Endothelial cell of umbilical vein (primary cell): ENCODE results near the gene CHD9. TPM values are rescaled to one million over a fixed set of nuclear protein-coding genes. Genes with fewer than 3 reads are reported as not detected.

Experiments used
- BruUV-seq: library from RNA; stranded (reverse); fragments of 400-500 nt; replicated peaks from 2 replicates; lab custom pipeline; 2021; lab: Mats Ljungman, UMichigan
- CTCF ChIA-PET: fragments of 300-600, 350-600 bp; sonication (Branson Sonifier 250); formaldehyde crosslinking; loops from one replicate; lab custom pipeline; 2021; ENCODE audit warnings: antibody characterized with exemption, inconsistent platforms; lab: Charles Lee
- POLR2A ChIA-PET: fragments of 300-600, 350-600 bp; sonication (Branson Sonifier 250); formaldehyde crosslinking; loops from one replicate; lab custom pipeline; 2021; ENCODE audit warnings: antibody characterized with exemption, inconsistent platforms; lab: Charles Lee
- DNase-seq: peaks from one replicate; pipeline ENCODE4 v3.0.0-alpha.2; 2011; ENCODE audit warnings: low read depth, low spot score
- FAIRE-seq: peaks from 2 replicates; lab custom pipeline; 2011; peaks lifted over from hg19 to GRCh38; lab: Jason Lieb, UNC
- H2AFZ ChIP-seq: 2 replicates; pipeline ENCODE4 v1.6.0; 2012; ENCODE audit warnings: low read depth, low read length, control low read depth, inconsistent platforms
- H3K27ac ChIP-seq: 2 replicates; pipeline ENCODE4 v1.5.1; 2011; ENCODE audit warnings: low read depth, mild to moderate bottlenecking, control low read depth, low read length, moderate library complexity; ENCODE audit not compliant: insufficient read depth
- H3K27me3 ChIP-seq, 2 experiments: 2 replicates each; pipeline versions ENCODE4 v1.6.0 to v1.6.1; 2011; ENCODE audit warnings: low read length in 2 of 2, mixed read lengths in 1 of 2; ENCODE audit not compliant: control insufficient read depth in 2 of 2, insufficient read depth in 2 of 2
- H3K36me3 ChIP-seq, 2 experiments: 2 replicates in 1 of 2; 3 replicates in 1 of 2; pipeline ENCODE4 v1.5.1; 2011; ENCODE audit warnings: low read length in 2 of 2, mild to moderate bottlenecking in 1 of 2, moderate library complexity in 1 of 2; ENCODE audit not compliant: control insufficient read depth in 2 of 2, insufficient read depth in 2 of 2; ENCODE audit errors: extremely low read depth in 1 of 2
- H3K4me1 ChIP-seq: 3 replicates; pipeline ENCODE4 v1.5.1; 2011; ENCODE audit warnings: mild to moderate bottlenecking, low read length; ENCODE audit not compliant: control insufficient read depth, insufficient read depth; ENCODE audit errors: extremely low read depth
- H3K4me2 ChIP-seq: 2 replicates; pipeline ENCODE4 v1.6.1; 2011; ENCODE audit warnings: low read length, control low read depth, mixed read lengths; ENCODE audit not compliant: insufficient read depth
- H3K4me3 ChIP-seq, 3 experiments: fragments of 200-600 bp in 1 of 3; sonication (generic), shearing (Covaris generic) in 1 of 3; replicated peaks in 1 of 3; 2 replicates each; pipeline ENCODE4 v1.5.1; 2011 to 2016; ENCODE audit warnings: control low read depth in 3 of 3, low read length in 3 of 3, mild to moderate bottlenecking in 2 of 3, inconsistent platforms in 1 of 3, low read depth in 1 of 3, moderate library complexity in 1 of 3; ENCODE audit not compliant: insufficient read depth in 1 of 3
- H3K79me2 ChIP-seq: 2 replicates; pipeline ENCODE4 v1.6.0; 2012; ENCODE audit warnings: low read length, inconsistent platforms; ENCODE audit not compliant: control insufficient read depth, insufficient read depth
- H3K9ac ChIP-seq: replicated peaks from 2 replicates; pipeline ENCODE3; 2011; ENCODE audit warnings: low read length, control low read depth; ENCODE audit not compliant: insufficient read depth; ENCODE audit errors: extremely low read depth
- H3K9me1 ChIP-seq: replicated peaks from 3 replicates; pipeline ENCODE4 v1.6.0; 2011; ENCODE audit warnings: mild to moderate bottlenecking, low read length; ENCODE audit not compliant: control insufficient read depth, insufficient read depth; ENCODE audit errors: extremely low read depth
- H3K9me3 ChIP-seq: replicated peaks from 2 replicates; pipeline ENCODE4 v1.5.1; 2012; ENCODE audit warnings: low read length, inconsistent platforms; ENCODE audit not compliant: control insufficient read depth, insufficient read depth
- H4K20me1 ChIP-seq: replicated peaks from 2 replicates; pipeline ENCODE3; 2011; ENCODE audit warnings: mild to moderate bottlenecking, low read length; ENCODE audit not compliant: control insufficient read depth, insufficient read depth; ENCODE audit errors: extremely low read depth
- CTCF ChIP-seq, 2 donors: IDR thresholded peaks; 1 replicate in 1 of 2; 2 replicates in 1 of 2; pipeline ENCODE4 v1.5.1; 2011; ENCODE audit warnings: low read length in 2 of 2, mild to moderate bottlenecking in 2 of 2, moderate library complexity in 2 of 2, control low read depth in 1 of 2, inconsistent platforms in 1 of 2, low read depth in 1 of 2; ENCODE audit not compliant: insufficient read depth in 1 of 2; ENCODE audit errors: extremely low read depth in 1 of 2
- EZH2 ChIP-seq: IDR thresholded peaks from 2 replicates; pipeline ENCODE4 v1.6.1; 2012; ENCODE audit warnings: borderline replicate concordance, low read depth, mild to moderate bottlenecking, moderate library complexity, low read length, inconsistent platforms; ENCODE audit not compliant: severe bottlenecking
- FOS ChIP-seq: IDR thresholded peaks from 2 replicates; pipeline ENCODE4 v1.6.1; 2011; ENCODE audit warnings: mild to moderate bottlenecking, low read length, moderate library complexity, borderline replicate concordance; ENCODE audit not compliant: insufficient read depth
- GATA2 ChIP-seq: IDR thresholded peaks from 2 replicates; pipeline ENCODE4 v1.7.0; 2011; ENCODE audit warnings: low read depth, mild to moderate bottlenecking, moderate library complexity, mixed read lengths, low read length; ENCODE audit not compliant: insufficient read length, insufficient read depth
- JUN ChIP-seq: IDR thresholded peaks from 2 replicates; pipeline ENCODE4 v1.6.1; 2011; ENCODE audit warnings: borderline replicate concordance, low read depth; ENCODE audit not compliant: insufficient read length, insufficient read depth
- MAX ChIP-seq: IDR thresholded peaks from 2 replicates; pipeline ENCODE4 v1.6.1; 2011; ENCODE audit not compliant: insufficient read depth, insufficient read length
- MYC ChIP-seq: IDR thresholded peaks from one replicate; pipeline ENCODE4 v1.6.1; 2011; ENCODE audit warnings: mild to moderate bottlenecking, low read depth, low read length
- POLR2A ChIP-seq: IDR thresholded peaks from 2 replicates; pipeline ENCODE4 v1.6.1; 2012; ENCODE audit warnings: low read depth, mild to moderate bottlenecking, control low read depth, low read length
- POLR2AphosphoS5 ChIP-seq: IDR thresholded peaks from 2 replicates; pipeline ENCODE4 v1.6.1; 2012; ENCODE audit warnings: low read depth, mild to moderate bottlenecking, control low read depth, low read length, moderate library complexity; ENCODE audit not compliant: insufficient read depth
- dilution Hi-C: fragments of 300-500 bp; cut with MboI; formaldehyde crosslinking; loops from one replicate; pipeline ENCODE4 v1.15.0; 2019; ENCODE audit warnings: low sequenced_read_pairs; ENCODE audit not compliant: extremely low pct_ligation_motif_present
- intact Hi-C: fragments of 100-400 bp; cut with micrococcal nuclease; formaldehyde crosslinking; loops from one replicate; pipeline ENCODE4 v1.10.0; 2022
- polyA plus RNA-seq, 4 experiments: library from polyadenylated mRNA; depleted of rRNA in 3 of 4; stranded (reverse) in 3 of 4; unstranded in 1 of 4; fragments of >200 nt; gene quantifications; 2 replicates each; pipeline versions ENCODE4 v1.2.1 to v1.2.3, GENCODE V29; 2011 to 2012; ENCODE audit warnings: missing spikeins in 1 of 4
- total RNA-seq: library from RNA; stranded (reverse); gene quantifications from 2 replicates; pipeline ENCODE4 v1.2.3, GENCODE V29; 2021

Gene CHD9
- total and polyA plus RNA-seq, 2 donors (not counting 3 experiments of a cell fraction or from before 2014, with no cell fraction given), result 9.9 to 59.2 TPM

DNA sequence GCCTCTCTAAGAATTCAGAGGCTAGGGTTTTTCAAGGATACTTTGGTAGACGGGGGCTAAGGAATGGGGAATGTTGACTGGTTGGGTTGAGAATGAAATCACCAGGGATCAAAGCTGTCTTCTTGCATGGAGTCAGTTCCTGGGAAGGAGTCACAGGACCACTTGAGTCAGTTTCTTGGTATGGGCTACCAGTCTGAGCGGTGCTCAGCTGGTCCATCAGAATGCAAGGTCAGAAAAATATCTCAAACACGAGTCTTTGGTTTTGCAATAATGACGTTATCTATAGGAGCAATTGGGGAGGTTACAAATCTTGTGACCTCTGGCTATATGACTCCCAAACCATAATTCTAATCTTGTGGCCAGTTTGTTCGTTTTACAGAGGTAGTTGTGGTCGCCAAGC is 20.5 kb upstream of the CHD9 start:
- DNase-seq (no peak), FAIRE-seq (no peak)
- intact Hi-C loops (no loop called here), dilution Hi-C loops (no loop called here)
- Histone ChIP-seq H3K4me1 (no peaks in the 10 kb centered on the region), H3K27me3 (peaks cover 0 to 2% of the 10 kb centered on the region in 2 experiments), H2AFZ (no peak overlapping the region), H3K4me2 (no peak overlapping the region), H3K9me1 (no peaks in the 10 kb centered on the region), H3K27ac (no peak overlapping the region), H3K9ac (no peak overlapping the region), H3K9me3 (no peaks in the 10 kb centered on the region), H4K20me1 (no peaks in the 10 kb centered on the region), H3K4me3 (no peak overlapping the region), H3K79me2 (no peaks in the 10 kb centered on the region), H3K36me3 (no peaks in the 10 kb centered on the region)
- no TSS peak for BruUV-seq
- CTCF ChIA-PET, result no interaction called here
- POLR2A ChIA-PET, result no interaction called here
- no peak for TF ChIP-seq FOS
- no peak for TF ChIP-seq EZH2
- TF ChIP-seq JUN, result no peak
- no peak for TF ChIP-seq GATA2
- no peak for TF ChIP-seq POLR2A
- TF ChIP-seq CTCF (IDR thresholded peaks at IDR 0.05; ENCODE audit: extremely low read depth in 1 of 2, insufficient read depth in 1 of 2, low read depth in 1 of 2, low read length in 2 of 2), result no peak
- TF ChIP-seq MYC, result no peak
- no peak for TF ChIP-seq MAX
- no peak for TF ChIP-seq POLR2AphosphoS5
